H9 (cell line): Measurements from ENCODE around the gene ZNF124. TPM values are rescaled to one million over a fixed set of nuclear protein-coding genes. Genes with fewer than 3 reads are reported as not detected.

Experiments used
- DNase-seq: peaks from one replicate; pipeline ENCODE4 v3.0.0-alpha.2; 2017
- H2AFZ ChIP-seq: one replicate; pipeline ENCODE4 v1.6.1; 2013; ENCODE audit warnings: mild to moderate bottlenecking, low read length, control low read depth, moderate library complexity
- H2AK5ac ChIP-seq: 2 replicates; pipeline ENCODE4 v1.6.1; 2013; ENCODE audit warnings: low read length, control low read depth, mixed read lengths; ENCODE audit not compliant: insufficient read length
- H2BK120ac ChIP-seq: one replicate; pipeline ENCODE4 v1.6.1; 2013; ENCODE audit warnings: low read depth, mild to moderate bottlenecking, low read length, control low read depth, inconsistent platforms; ENCODE audit not compliant: poor library complexity, severe bottlenecking
- H2BK12ac ChIP-seq: 2 replicates; pipeline ENCODE4 v1.6.1; 2013; ENCODE audit warnings: low read length, control low read depth, mixed read lengths, low read depth; ENCODE audit not compliant: insufficient read length
- H2BK15ac ChIP-seq: 2 replicates; pipeline ENCODE4 v1.6.1; 2013; ENCODE audit warnings: low read depth, low read length, control low read depth
- H2BK20ac ChIP-seq: one replicate; pipeline ENCODE4 v1.6.1; 2013; ENCODE audit warnings: low read depth, mild to moderate bottlenecking, low read length, control low read depth, inconsistent platforms; ENCODE audit not compliant: poor library complexity, severe bottlenecking
- H2BK5ac ChIP-seq: 2 replicates; pipeline ENCODE4 v1.6.1; 2013; ENCODE audit warnings: low read length, control low read depth, mixed read lengths; ENCODE audit not compliant: insufficient read length
- H3K14ac ChIP-seq: 2 replicates; pipeline ENCODE4 v1.6.1; 2013; ENCODE audit warnings: low read length, control low read depth; ENCODE audit not compliant: insufficient read depth
- H3K18ac ChIP-seq: 2 replicates; pipeline ENCODE4 v1.6.1; 2013; ENCODE audit warnings: low read depth, mild to moderate bottlenecking, mixed read lengths, low read length, control low read depth; ENCODE audit not compliant: insufficient read length
- H3K23ac ChIP-seq: 2 replicates; pipeline ENCODE4 v1.6.1; 2013; ENCODE audit warnings: low read length, control low read depth, mixed read lengths, low read depth; ENCODE audit not compliant: insufficient read length
- H3K23me2 ChIP-seq: 2 replicates; pipeline ENCODE4 v1.6.1; 2013; ENCODE audit warnings: low read depth, mild to moderate bottlenecking, mixed read lengths, low read length, control low read depth; ENCODE audit not compliant: insufficient read length, poor library complexity, severe bottlenecking
- H3K27ac ChIP-seq: 2 replicates; pipeline ENCODE4 v1.5.1; 2013; ENCODE audit warnings: low read length, control low read depth, mixed read lengths, low read depth; ENCODE audit not compliant: insufficient read length
- H3K27me3 ChIP-seq: 2 replicates; pipeline ENCODE4 v1.6.1; 2013; ENCODE audit warnings: low read length, control low read depth, inconsistent platforms; ENCODE audit not compliant: insufficient read depth
- H3K4ac ChIP-seq: 2 replicates; pipeline ENCODE4 v1.6.1; 2013; ENCODE audit warnings: low read depth, mild to moderate bottlenecking, control low read depth, inconsistent platforms, low read length, moderate library complexity
- H3K4me1 ChIP-seq: 2 replicates; pipeline ENCODE4 v1.6.1; 2013; ENCODE audit warnings: low read length, control low read depth, inconsistent platforms; ENCODE audit not compliant: insufficient read depth
- H3K4me2 ChIP-seq: 2 replicates; pipeline ENCODE4 v1.6.1; 2013; ENCODE audit warnings: low read length, control low read depth, mixed read lengths; ENCODE audit not compliant: insufficient read length, insufficient read depth
- H3K56ac ChIP-seq: 2 replicates; pipeline ENCODE4 v1.6.1; 2013; ENCODE audit warnings: low read depth, mild to moderate bottlenecking, mixed read lengths, low read length, control low read depth; ENCODE audit not compliant: insufficient read length
- H3K79me1 ChIP-seq: 2 replicates; pipeline ENCODE4 v1.6.1; 2013; ENCODE audit warnings: low read depth, mild to moderate bottlenecking, moderate library complexity, low read length, control low read depth, inconsistent platforms; ENCODE audit not compliant: insufficient read depth, poor library complexity, severe bottlenecking
- H3K79me2 ChIP-seq: 2 replicates; pipeline ENCODE4 v1.6.1; 2013; ENCODE audit warnings: low read length, control low read depth, inconsistent platforms; ENCODE audit not compliant: insufficient read depth
- H3K9ac ChIP-seq: 2 replicates; pipeline ENCODE4 v1.6.1; 2013; ENCODE audit warnings: low read length, control low read depth, mixed read lengths; ENCODE audit not compliant: insufficient read length; ENCODE audit errors: extremely low read depth
- H3K9me3 ChIP-seq: one replicate; pipeline ENCODE4 v1.6.1; 2013; ENCODE audit warnings: low read depth, low read length, inconsistent platforms; ENCODE audit not compliant: control insufficient read depth
- H3T11ph ChIP-seq: one replicate; pipeline ENCODE4 v1.6.1; 2013; ENCODE audit warnings: mild to moderate bottlenecking, low read length, control low read depth, inconsistent platforms
- H4K20me1 ChIP-seq: one replicate; pipeline ENCODE4 v1.6.1; 2013; ENCODE audit not compliant: control insufficient read depth, insufficient read length, insufficient read depth
- H4K5ac ChIP-seq: 2 replicates; pipeline ENCODE4 v1.6.1; 2013; ENCODE audit warnings: low read depth, mild to moderate bottlenecking, mixed read lengths, low read length, control low read depth; ENCODE audit not compliant: insufficient read length
- H4K8ac ChIP-seq: replicated peaks from 2 replicates; pipeline ENCODE4 v1.6.1; 2013; ENCODE audit warnings: low read length, control low read depth, mixed read lengths, low read depth; ENCODE audit not compliant: insufficient read length
- H4K91ac ChIP-seq: 2 replicates; pipeline ENCODE4 v1.6.1; 2013; ENCODE audit warnings: low read depth, mild to moderate bottlenecking, moderate library complexity, mixed read lengths, low read length, control low read depth; ENCODE audit not compliant: insufficient read length
- H3K27ac Mint-ChIP-seq, 3 experiments: 2 replicates in 2 of 3; 3 replicates in 1 of 3; pipeline ENCODE4 v1.8.0; 2020 to 2021; ENCODE audit warnings: mixed read lengths in 3 of 3, mild to moderate bottlenecking in 1 of 3, moderate library complexity in 1 of 3
- H3K27me3 Mint-ChIP-seq: 2 replicates; pipeline ENCODE4 v1.8.0; 2021; ENCODE audit warnings: low read depth, mild to moderate bottlenecking, moderate library complexity, mixed read lengths
- H3K36me3 Mint-ChIP-seq, 3 experiments: 2 replicates in 2 of 3; 3 replicates in 1 of 3; pipeline ENCODE4 v1.8.0; 2020 to 2021; ENCODE audit warnings: low read depth in 3 of 3, mixed read lengths in 3 of 3; ENCODE audit not compliant: insufficient read depth in 1 of 3
- H3K4me1 Mint-ChIP-seq, 2 experiments: 2 replicates each; pipeline ENCODE4 v1.8.0; 2020; ENCODE audit warnings: mixed read lengths in 2 of 2
- H3K4me3 Mint-ChIP-seq, 2 experiments: 2 replicates in 1 of 2; 3 replicates in 1 of 2; pipeline ENCODE4 v1.8.0; 2020 to 2021; ENCODE audit warnings: mild to moderate bottlenecking in 2 of 2, mixed read lengths in 2 of 2, moderate library complexity in 1 of 2
- H3K9me3 Mint-ChIP-seq, 2 experiments: 2 replicates in 1 of 2; 3 replicates in 1 of 2; pipeline ENCODE4 v1.8.0; 2020; ENCODE audit warnings: mild to moderate bottlenecking in 2 of 2, mixed read lengths in 2 of 2, moderate library complexity in 1 of 2
- CTCF ChIP-seq: fragments of 200-600 bp; sonication (generic); conservative IDR thresholded peaks from 3 replicates; pipeline ENCODE4 v1.8.0; 2021; ENCODE audit warnings: antibody characterized with exemption, mild to moderate bottlenecking
- WGBS: extraction: QIAGEN DNeasy Blood & Tissue Kit; methylation state at CpG from one replicate; pipeline ENCODE4 v1.1.7; 2013; ENCODE audit warnings: missing lambda C conversion rate, low lambda C conversion rate, mixed read lengths; ENCODE audit not compliant: insufficient read length; ENCODE audit errors: extremely low coverage; 5-methylcytosine and 5-hydroxymethylcytosine counted together
- total RNA-seq: library from RNA; stranded (reverse); gene quantifications from 2 replicates; pipeline ENCODE4 v1.2.1, GENCODE V29; 2021

ZNF124 gene
- total RNA-seq, 1 experiment from 2014 or later: 50.6 TPM

DNA sequence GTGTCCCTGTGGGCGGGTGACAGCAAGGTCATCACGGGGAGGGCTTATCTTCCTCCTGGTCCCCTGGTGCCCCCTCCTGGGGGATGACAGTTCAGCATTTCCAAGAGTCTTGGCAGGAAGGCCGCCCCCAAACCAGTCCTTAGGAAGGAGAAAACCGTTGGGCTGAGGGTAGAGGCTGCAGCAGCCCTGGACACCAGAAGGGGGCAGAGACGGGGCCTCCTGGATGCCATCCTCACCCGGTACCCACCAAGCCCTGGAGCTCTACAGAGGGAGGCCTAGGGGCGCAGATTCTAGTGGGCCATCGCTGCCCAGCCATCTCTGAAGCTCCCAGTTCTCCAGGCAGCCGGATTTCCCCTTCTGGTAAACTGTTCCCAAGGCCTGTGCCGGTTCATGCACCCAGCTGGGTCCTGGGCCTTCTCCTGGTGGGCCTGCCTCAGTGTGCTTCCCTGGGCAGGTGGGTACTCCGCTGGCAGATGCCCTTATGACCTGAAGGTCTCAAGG is 52.8 kb downstream of the ZNF124 start:
- Histone ChIP-seq H3K79me1 (no peaks in the 10 kb centered on the region), H3K27me3 (no peaks in the 10 kb centered on the region), H3K23me2 (no peaks in the 10 kb centered on the region), H2AFZ (no peak overlapping the region), H2AK5ac (no peak overlapping the region), H3T11ph (no peak overlapping the region), H3K4ac (no peak overlapping the region), H2BK120ac (no peak overlapping the region), H3K4me2 (no peak overlapping the region), H4K8ac (no peak overlapping the region), H3K56ac (no peak overlapping the region), H4K91ac (no peak overlapping the region), H4K20me1 (no peaks in the 10 kb centered on the region), H3K27ac (no peak overlapping the region), H3K9me3 (no peaks in the 10 kb centered on the region), H4K5ac (no peak overlapping the region), H3K9ac (no peak overlapping the region), H3K4me1 (no peaks in the 10 kb centered on the region), H3K18ac (no peak overlapping the region), H2BK12ac (no peak overlapping the region), H2BK5ac (no peak overlapping the region), H3K14ac (no peak overlapping the region), H3K23ac (no peak overlapping the region), H3K79me2 (no peaks in the 10 kb centered on the region), H2BK20ac (no peak overlapping the region), H2BK15ac (no peak overlapping the region)
- Mint-ChIP-seq H3K36me3 (peaks cover 0 to 2% (median 0%) of the 10 kb centered on the region in 3 experiments; a peak in 1 of 7 replicates), H3K27ac (no peak overlapping the region), H3K9me3 (peaks cover 0 to 5% of the 10 kb centered on the region in 2 experiments; a peak in 4 of 5 replicates), H3K4me1 (peaks cover 0 to 3% of the 10 kb centered on the region in 2 experiments; a peak in 1 of 4 replicates), H3K27me3 (peaks cover 13% of the 10 kb centered on the region), H3K4me3 (no peak overlapping the region)
- no CpG with 5 or more reads among the region's 11 CpGs for WGBS
- DNase-seq: peak; percentile 89
- peak; percentile 69 for TF ChIP-seq CTCF
